ENCODE data around the gene CLEC7A.

Gene CLEC7A

DNA sequence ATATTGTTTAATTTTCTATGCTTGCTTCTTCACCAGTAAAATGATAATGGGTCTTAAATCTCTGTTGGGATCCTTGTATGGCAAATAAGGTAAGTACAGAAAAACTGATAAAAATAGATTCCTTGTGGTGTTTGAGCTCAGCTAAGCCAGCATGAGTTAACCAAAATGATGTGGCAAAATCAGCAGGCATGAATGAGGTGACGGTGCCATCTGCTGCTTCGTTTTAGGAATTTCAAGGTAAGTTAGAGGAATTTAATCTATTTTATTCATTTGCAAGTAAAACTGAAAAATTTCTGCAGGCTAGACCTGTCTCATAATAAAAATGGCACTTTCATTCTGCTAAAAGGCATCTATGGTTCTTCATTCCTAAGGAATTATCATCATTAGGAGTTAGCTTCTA, 10.0 kb upstream of the CLEC7A start:
- Histone ChIP-seq H3K4me1 (ENCODE audit: low read depth, poor library complexity, severe bottlenecking) (peaks cover 38% of the 10 kb centered on the region), H2AFZ (ENCODE audit: low read depth) (no peak overlapping the region), H3K4me3 (IDR thresholded peaks at IDR 0.05; ENCODE audit: insufficient read depth, low read depth, low read length) (no peak overlapping the region), H4K20me1 (ENCODE audit: insufficient read depth) (no peaks in the 10 kb centered on the region), H3K27ac (no peak overlapping the region), H3K9ac (no peak overlapping the region), H3K27me3 (ENCODE audit: insufficient read depth, low read depth) (no peaks in the 10 kb centered on the region), H3K36me3 (ENCODE audit: insufficient read depth) (no peaks in the 10 kb centered on the region), H3K4me2 (no peak overlapping the region), H3K79me2 (ENCODE audit: insufficient read depth, low read depth) (no peaks in the 10 kb centered on the region)
- TF ChIP-seq, protein P1, sequence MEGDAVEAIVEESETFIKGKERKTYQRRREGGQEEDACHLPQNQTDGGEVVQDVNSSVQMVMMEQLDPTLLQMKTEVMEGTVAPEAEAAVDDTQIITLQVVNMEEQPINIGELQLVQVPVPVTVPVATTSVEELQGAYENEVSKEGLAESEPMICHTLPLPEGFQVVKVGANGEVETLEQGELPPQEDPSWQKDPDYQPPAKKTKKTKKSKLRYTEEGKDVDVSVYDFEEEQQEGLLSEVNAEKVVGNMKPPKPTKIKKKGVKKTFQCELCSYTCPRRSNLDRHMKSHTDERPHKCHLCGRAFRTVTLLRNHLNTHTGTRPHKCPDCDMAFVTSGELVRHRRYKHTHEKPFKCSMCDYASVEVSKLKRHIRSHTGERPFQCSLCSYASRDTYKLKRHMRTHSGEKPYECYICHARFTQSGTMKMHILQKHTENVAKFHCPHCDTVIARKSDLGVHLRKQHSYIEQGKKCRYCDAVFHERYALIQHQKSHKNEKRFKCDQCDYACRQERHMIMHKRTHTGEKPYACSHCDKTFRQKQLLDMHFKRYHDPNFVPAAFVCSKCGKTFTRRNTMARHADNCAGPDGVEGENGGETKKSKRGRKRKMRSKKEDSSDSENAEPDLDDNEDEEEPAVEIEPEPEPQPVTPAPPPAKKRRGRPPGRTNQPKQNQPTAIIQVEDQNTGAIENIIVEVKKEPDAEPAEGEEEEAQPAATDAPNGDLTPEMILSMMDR (conservative IDR thresholded peaks at IDR 0.05; ENCODE audit: low read depth, low read length): peak; percentile 67

GRCh38 chr12:10136637-10137205, 6.7 kb upstream of the CLEC7A start:
- H3K9ac ChIP-seq: no peak overlapping the region
- TF ChIP-seq, protein P1 (conservative IDR thresholded peaks at IDR 0.05; ENCODE audit: low read depth, low read length): no peak

DNA sequence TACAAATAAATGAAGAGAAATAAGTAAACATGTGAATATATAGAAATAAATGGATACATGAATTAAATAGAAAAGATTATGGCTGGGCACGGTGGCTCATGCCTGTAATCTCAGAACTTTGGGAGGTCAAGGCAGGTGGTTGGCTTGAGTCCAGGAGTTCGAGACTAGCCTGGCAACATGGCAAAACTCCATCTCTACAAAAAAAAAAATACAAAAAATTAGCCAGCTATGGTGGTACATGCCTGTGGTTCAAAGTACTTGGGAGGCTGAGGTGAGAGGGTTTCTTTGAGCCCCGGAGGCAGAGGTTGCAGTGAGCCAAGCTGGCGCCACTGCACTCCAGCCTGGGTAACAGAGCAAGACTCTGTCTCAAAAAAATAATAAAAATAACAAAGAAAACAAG, 5.1 kb upstream of the CLEC7A start:
- no peak overlapping the region; the same call in 1 of the 2 replicates for H3K4me2 ChIP-seq
- no peaks in the 10 kb centered on the region for H3K36me3 ChIP-seq (ENCODE audit: insufficient read depth)
- no peaks in the 10 kb centered on the region for H3K27me3 ChIP-seq (ENCODE audit: insufficient read depth, low read depth)
- H2AFZ ChIP-seq (ENCODE audit: low read depth): no peak overlapping the region
- no peaks in the 10 kb centered on the region for H4K20me1 ChIP-seq (ENCODE audit: insufficient read depth)
- no peak overlapping the region for H3K9ac ChIP-seq
- peaks cover 64% of the 10 kb centered on the region for H3K4me1 ChIP-seq (ENCODE audit: low read depth, poor library complexity, severe bottlenecking)
- no peaks in the 10 kb centered on the region for H3K79me2 ChIP-seq (ENCODE audit: insufficient read depth, low read depth)
- TF ChIP-seq, protein P1 (conservative IDR thresholded peaks at IDR 0.05; ENCODE audit: low read depth, low read length): no peak
- no peak overlapping the region for H3K4me3 ChIP-seq (IDR thresholded peaks at IDR 0.05; ENCODE audit: insufficient read depth, low read depth, low read length)
- H3K27ac ChIP-seq: no peak overlapping the region

More at GRCh38 chr12:10136637-10137205, 6.7 kb upstream of the CLEC7A start:
- Histone ChIP-seq H4K20me1 (ENCODE audit: insufficient read depth) (no peaks in the 10 kb centered on the region), H3K79me2 (ENCODE audit: insufficient read depth, low read depth) (no peaks in the 10 kb centered on the region), H2AFZ (ENCODE audit: low read depth) (no peak overlapping the region), H3K27me3 (ENCODE audit: insufficient read depth, low read depth) (no peaks in the 10 kb centered on the region), H3K4me2 (no peak overlapping the region), H3K36me3 (ENCODE audit: insufficient read depth) (no peaks in the 10 kb centered on the region), H3K27ac (no peak overlapping the region), H3K4me3 (IDR thresholded peaks at IDR 0.05; ENCODE audit: insufficient read depth, low read depth, low read length) (no peak overlapping the region), H3K4me1 (ENCODE audit: low read depth, poor library complexity, severe bottlenecking) (peaks cover 51% of the 10 kb centered on the region)

DNA sequence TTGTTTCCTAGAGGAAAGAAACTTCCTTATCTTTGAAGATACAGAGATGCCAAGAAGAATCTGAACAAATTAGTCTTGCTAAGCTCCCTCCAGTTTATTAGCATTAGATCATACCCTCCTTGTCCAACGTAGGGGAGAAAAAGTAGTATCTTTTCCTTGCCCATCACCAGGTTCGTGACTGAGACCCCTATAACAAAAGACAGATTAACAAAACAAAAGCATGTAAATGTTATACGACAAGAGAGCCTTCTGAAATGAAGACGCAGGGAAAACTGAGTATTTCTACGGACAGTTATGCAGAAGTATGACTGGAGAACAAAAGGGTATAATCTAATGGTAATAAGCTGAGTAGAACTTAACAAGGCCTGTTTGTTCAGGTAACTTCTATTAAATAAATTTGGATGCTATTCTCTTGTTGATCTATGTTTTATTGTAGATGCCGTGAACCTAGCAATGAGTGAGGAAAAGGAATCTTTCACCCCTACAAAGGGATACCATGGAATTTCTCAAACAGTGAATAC, 2.9 kb upstream of the CLEC7A start:
- Histone ChIP-seq H3K36me3 (ENCODE audit: insufficient read depth) (no peaks in the 10 kb centered on the region), H4K20me1 (ENCODE audit: insufficient read depth) (no peaks in the 10 kb centered on the region), H3K4me3 (IDR thresholded peaks at IDR 0.05; ENCODE audit: insufficient read depth, low read depth, low read length) (no peak overlapping the region), H3K4me2 (no peak overlapping the region), H3K79me2 (ENCODE audit: insufficient read depth, low read depth) (no peaks in the 10 kb centered on the region), H3K4me1 (ENCODE audit: low read depth, poor library complexity, severe bottlenecking) (peaks cover 77% of the 10 kb centered on the region), H2AFZ (ENCODE audit: low read depth) (no peak overlapping the region), H3K9ac (no peak overlapping the region), H3K27ac (no peak overlapping the region), H3K27me3 (ENCODE audit: insufficient read depth, low read depth) (no peaks in the 10 kb centered on the region)
- TF ChIP-seq, protein P1 (conservative IDR thresholded peaks at IDR 0.05; ENCODE audit: low read depth, low read length): no peak

Measured in KMS-11 (cell line).